Hepatocyte (in vitro differentiated cells): Measurements from ENCODE around the gene INO80.

Source experiments
- CTCF ChIP-seq: fragments of 200-600 bp; sonication (generic); IDR thresholded peaks from 2 replicates; pipeline ENCODE4 v1.5.1; 2016; ENCODE audit warnings: antibody characterized with exemption, mild to moderate bottlenecking; ENCODE audit not compliant: poor library complexity
- EZH2 ChIP-seq: fragments of 200-600 bp; sonication (generic); IDR thresholded peaks from 2 replicates; pipeline ENCODE4 v1.6.1; 2016; ENCODE audit warnings: antibody characterized with exemption, mild to moderate bottlenecking, borderline replicate concordance
- EZH2phosphoT487 ChIP-seq: fragments of 200-600 bp; sonication (generic); IDR thresholded peaks from one replicate; pipeline ENCODE4 v1.6.1; 2018; ENCODE audit warnings: antibody characterized with exemption, mild to moderate bottlenecking, low read depth, moderate library complexity; ENCODE audit not compliant: unreplicated experiment, severe bottlenecking

- TF ChIP-seq CTCF (no peak), EZH2 (no peak), EZH2phosphoT487 (no peak)
Measured at GRCh38 chr15:40929660-40930429, 186.2 kb downstream of the INO80 start.
